GM15510 (cell line): ENCODE results near the gene SYCE3.

Experiments
- POLR2A ChIP-seq: IDR thresholded peaks from 3 replicates; pipeline ENCODE4 v1.6.1; 2011; ENCODE audit warnings: borderline replicate concordance; ENCODE audit not compliant: insufficient read length; ENCODE audit errors: extremely low read depth

Gene SYCE3

GRCh38 chr22:50562523-50563412, at the start of gene SYCE3:
Gene SYCE3, minus strand, starts transcription at chr22:50562919. Its CDS starts 6,514 bp downstream, at chr22:50556405.
- peak; percentile 76 for TF ChIP-seq POLR2A

- no peak for TF ChIP-seq POLR2A
Observed at GRCh38 chr22:50612168-50612527, 49.4 kb upstream of the SYCE3 start.

GRCh38 chr22:50611341-50612060, 48.8 kb upstream of the SYCE3 start:
- TF ChIP-seq POLR2A, result no peak

- TF ChIP-seq POLR2A, result no peak
Observed at GRCh38 chr22:50610581-50610980, 47.9 kb upstream of the SYCE3 start.

GRCh38 chr22:50610041-50610451, 47.3 kb upstream of the SYCE3 start:
- no peak for TF ChIP-seq POLR2A

GRCh38 chr22:50609599-50609998, 46.9 kb upstream of the SYCE3 start:
- TF ChIP-seq POLR2A, result no peak

GRCh38 chr22:50608996-50609395, 46.3 kb upstream of the SYCE3 start:
- TF ChIP-seq POLR2A, result no peak

- TF ChIP-seq POLR2A, result no peak
Observed at GRCh38 chr22:50607659-50608020, 44.9 kb upstream of the SYCE3 start.

GRCh38 chr22:50606946-50607658, 44.4 kb upstream of the SYCE3 start:
- no peak for TF ChIP-seq POLR2A

- no peak for TF ChIP-seq POLR2A
Observed at GRCh38 chr22:50606165-50606945, 43.6 kb upstream of the SYCE3 start.

GRCh38 chr22:50605613-50606074, 42.9 kb upstream of the SYCE3 start:
- TF ChIP-seq POLR2A, result no peak

- TF ChIP-seq POLR2A, result no peak
Observed at GRCh38 chr22:50605002-50605612, 42.4 kb upstream of the SYCE3 start.

- TF ChIP-seq POLR2A, result no peak
Observed at GRCh38 chr22:50604256-50605001, 41.7 kb upstream of the SYCE3 start.
